ENCODE data around the gene TPRG1.
A peak's percentile ranks its signal among the peaks of the same experiment; 100 is the strongest.
"Not testable (repeated sequence)": the region's sequence is repeated elsewhere in the genome, so short reads cannot be mapped to it uniquely, and the experiment has no call there.

TPRG1 gene

DNA sequence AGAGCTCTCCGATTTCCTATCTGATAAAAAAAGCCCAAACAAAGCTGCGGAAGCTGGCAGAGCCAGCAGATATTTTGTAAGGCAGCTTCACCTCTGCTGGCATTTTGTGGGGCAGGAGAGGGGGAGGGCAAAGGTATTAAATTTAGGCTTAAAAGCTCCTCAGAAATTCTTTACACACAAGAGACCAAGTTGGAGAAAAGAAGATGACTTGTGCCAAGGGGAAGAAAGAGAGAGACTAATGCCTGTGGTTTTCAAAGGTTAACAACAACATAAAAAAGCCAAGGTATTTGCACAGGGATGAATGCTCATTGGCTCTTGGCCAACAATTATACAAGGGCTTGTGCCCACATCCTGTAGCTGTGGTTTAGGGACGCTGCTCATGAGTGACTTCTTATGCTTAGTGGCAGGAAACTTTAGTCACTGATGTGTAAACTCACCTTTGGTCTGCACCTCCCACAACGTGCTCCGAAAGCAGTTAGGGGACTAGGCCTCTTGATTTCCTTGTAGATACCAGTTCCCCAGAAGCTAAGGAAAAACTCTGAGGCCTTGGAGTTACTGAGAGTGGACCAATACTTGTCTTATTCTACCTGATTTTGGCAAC is 152.9 kb downstream of the TPRG1 start:
- Mint-ChIP-seq H3K27ac (peak overlapping the region; percentile 76), H3K27me3 (peaks cover 40% of the 10 kb centered on the region), H3K36me3 (peaks cover 11% of the 10 kb centered on the region), H3K9me3 (peaks cover 6% of the 10 kb centered on the region), H3K4me3 (peak overlapping the region; percentile 44), H3K4me1 (peaks cover 17% of the 10 kb centered on the region)
- ATAC-seq = peak; percentile 99

DNA sequence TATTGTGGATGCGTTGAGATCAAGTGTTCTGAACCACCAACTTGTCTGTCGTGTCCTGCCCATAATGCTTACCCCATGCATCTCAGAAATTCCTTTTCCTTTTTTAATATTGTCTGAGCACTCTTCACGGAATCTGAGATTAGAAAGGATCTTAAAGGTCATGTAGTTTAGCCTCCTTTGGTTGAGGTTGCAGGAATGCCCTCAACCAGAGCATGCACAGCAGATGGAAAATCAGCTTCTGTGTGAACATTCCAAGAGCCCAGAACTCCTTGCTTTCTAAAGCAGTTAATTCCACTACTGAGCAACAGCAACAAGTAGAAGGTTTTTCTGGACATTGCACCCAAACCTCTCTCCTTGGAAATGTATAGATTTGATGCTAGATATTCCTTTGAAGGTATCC is 153.7 kb downstream of the TPRG1 start:
- no peak overlapping the region for H3K4me3 Mint-ChIP-seq

DNA sequence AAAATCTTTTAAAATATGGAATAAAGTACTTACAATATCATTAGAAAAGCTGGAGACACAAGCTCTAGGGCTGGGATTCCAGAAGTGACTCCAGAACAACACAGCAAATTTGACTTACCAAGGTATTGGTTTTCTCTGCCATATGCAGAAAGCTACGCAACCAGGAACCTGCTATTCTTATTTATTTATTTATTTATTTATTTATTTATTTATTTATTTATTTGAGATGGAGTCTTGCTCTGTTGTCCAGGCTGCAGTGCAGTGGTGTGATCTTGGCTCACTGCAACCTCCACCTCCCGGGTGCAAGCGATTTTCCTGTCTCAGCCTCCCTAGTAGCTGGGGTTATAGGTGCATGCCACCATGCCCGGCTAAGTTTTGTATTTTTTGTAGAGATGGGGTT is 157.9 kb downstream of the TPRG1 start:
- H3K36me3 Mint-ChIP-seq, ATAC-seq, H3K4me3 Mint-ChIP-seq, H3K27ac Mint-ChIP-seq, H3K9me3 Mint-ChIP-seq: not testable (repeated sequence)
- peaks cover 11% of the 10 kb centered on the region for H3K4me1 Mint-ChIP-seq
- H3K27me3 Mint-ChIP-seq = peaks cover 45% of the 10 kb centered on the region

More for the DNA sequence above, 153.7 kb downstream of the TPRG1 start:
- Mint-ChIP-seq H3K27me3 (peaks cover 42% of the 10 kb centered on the region), H3K9me3 (peaks cover 6% of the 10 kb centered on the region), H3K36me3 (peaks cover 11% of the 10 kb centered on the region), H3K27ac (no peak overlapping the region), H3K4me1 (peaks cover 17% of the 10 kb centered on the region)
- no peak for ATAC-seq

DNA sequence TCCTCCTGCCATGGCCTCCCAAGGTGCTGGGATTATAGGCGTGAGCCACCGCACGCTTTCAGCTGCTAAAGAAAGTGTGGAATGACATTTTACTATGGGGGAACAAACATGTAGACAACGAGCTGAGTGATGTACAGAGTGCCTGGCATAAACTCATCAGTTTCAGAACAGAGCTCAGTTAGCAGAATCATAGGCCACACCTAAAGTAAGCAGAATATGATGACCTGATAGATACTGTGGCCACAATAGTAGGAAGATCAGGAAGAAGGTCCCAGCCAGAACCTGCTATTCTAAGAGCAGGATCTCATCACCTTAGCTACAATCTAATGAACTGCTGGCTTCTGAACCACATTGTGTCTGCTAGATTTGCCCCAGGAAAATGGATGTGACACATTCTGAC is 158.3 kb downstream of the TPRG1 start:
- no peak for ATAC-seq
- Mint-ChIP-seq H3K4me1 (peaks cover 7% of the 10 kb centered on the region), H3K4me3 (no peak overlapping the region), H3K9me3 (no peaks in the 10 kb centered on the region), H3K36me3 (no peaks in the 10 kb centered on the region), H3K27me3 (peaks cover 45% of the 10 kb centered on the region), H3K27ac (no peak overlapping the region)

DNA sequence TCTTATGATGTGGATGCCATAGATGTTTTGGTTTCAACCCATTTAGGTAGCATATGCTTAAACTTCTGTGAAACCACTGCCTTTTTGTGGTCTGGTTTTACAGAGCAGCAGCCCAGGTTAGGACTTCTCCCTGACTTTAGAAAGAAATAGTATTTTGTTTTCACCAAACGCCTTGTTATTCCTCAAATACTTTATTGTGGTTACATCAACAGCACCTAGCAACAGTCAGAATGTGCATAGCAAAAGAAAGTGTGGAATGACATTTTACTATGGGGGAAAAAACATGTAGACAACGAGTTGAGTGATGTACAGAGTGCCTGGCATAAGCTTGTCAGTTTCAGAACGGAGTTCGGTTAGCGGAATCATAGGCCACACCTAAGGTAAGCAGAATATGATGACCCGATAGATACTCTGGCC is 159.2 kb downstream of the TPRG1 start:
- no peak for ATAC-seq
- no peak overlapping the region for H3K27ac Mint-ChIP-seq
- H3K36me3 Mint-ChIP-seq = no peaks in the 10 kb centered on the region
- no peak overlapping the region for H3K4me3 Mint-ChIP-seq
- H3K9me3 Mint-ChIP-seq = no peaks in the 10 kb centered on the region
- no peaks in the 10 kb centered on the region for H3K4me1 Mint-ChIP-seq
- H3K27me3 Mint-ChIP-seq = peaks cover 45% of the 10 kb centered on the region

DNA sequence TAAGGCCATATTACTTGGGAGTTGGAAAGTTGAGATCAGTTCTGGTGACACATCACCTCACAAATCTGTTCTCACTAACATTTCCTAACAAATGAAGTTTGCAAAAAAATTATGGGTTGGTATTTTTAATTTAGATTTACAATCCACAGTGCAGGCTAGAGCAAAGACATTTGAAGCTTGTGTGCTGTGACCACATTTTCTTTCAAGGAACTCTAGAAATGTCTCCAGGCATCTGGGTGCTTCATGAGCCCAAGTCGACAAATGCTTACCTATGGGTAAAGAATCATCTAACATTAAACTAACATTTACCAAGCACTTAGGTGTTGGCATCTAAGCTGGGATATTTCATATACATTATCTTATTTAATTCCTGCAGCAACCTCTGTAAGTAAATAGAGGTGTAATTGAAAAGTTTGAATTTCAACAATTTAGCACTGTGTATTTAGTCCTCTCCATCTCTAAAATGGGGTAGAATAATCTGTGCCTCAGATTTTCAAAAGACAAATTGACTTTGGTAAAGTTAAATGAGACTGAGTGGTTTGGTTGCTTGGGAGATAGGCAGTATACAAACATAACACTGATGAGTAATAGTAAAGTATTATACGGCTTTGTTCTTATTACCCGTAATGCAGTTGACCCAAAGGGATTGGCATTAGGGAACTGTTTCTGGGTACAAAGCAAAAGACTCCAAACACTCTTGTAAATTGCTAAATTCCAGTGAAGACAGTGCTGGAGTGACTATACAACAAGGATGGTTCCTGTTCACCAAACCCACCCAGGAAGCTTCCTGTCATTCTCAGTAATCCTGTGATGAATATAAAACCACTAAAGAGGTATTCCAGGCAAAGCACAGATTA is 162.5 kb downstream of the TPRG1 start:
- ATAC-seq = no peak
- Mint-ChIP-seq H3K27me3 (peaks cover 46% of the 10 kb centered on the region), H3K9me3 (no peaks in the 10 kb centered on the region), H3K27ac (no peak overlapping the region), H3K36me3 (no peaks in the 10 kb centered on the region), H3K4me3 (no peak overlapping the region), H3K4me1 (no peaks in the 10 kb centered on the region)

DNA sequence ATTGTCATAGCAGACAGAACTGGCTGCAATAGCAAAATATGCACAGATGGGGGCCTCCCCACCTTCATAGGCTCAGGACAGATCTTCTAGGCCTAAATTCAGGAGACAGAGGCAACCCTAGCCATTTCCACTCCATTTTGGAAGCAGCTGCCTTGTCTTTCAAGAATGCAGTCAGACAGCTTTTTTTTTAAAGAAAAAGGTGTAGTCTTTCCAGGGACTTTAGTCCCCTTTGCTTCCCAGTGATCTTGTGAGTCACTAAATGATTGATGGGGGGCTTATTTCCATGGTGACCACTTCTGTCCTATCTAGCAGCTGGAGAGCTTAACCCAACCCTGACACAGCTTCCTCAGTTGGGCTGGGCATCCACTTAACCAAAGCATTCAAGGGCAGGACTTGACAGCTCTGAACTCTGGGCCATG is 165.9 kb downstream of the TPRG1 start:
- Mint-ChIP-seq H3K36me3 (no peaks in the 10 kb centered on the region), H3K27ac (no peak overlapping the region)

DNA sequence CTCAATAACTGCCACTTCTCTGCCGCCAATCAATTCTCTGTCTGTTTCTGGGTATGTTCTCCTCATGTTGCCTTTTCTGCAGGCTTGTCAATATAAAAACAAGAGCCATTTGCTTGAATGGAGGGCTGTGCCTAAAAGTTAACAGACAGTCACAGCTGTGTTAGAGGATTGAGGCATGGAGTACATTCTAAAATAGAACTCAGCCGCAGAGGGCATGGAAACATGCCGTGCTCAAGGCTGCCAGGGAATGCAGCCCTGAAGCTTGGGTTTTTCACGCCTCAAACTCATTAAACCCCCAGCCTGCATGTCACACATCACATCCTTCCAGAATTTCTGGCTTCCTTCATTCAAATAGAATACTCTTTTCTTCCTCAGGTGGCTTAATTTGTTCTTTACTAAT is 166.6 kb downstream of the TPRG1 start:
- Mint-ChIP-seq H3K4me3 (no peak overlapping the region), H3K27ac (no peak overlapping the region), H3K4me1 (no peaks in the 10 kb centered on the region), H3K27me3 (peaks cover 22% of the 10 kb centered on the region), H3K36me3 (no peaks in the 10 kb centered on the region), H3K9me3 (no peaks in the 10 kb centered on the region)
- ATAC-seq = no peak

More for the DNA sequence above, 165.9 kb downstream of the TPRG1 start:
- H3K4me3 Mint-ChIP-seq = no peak overlapping the region
- no peak for ATAC-seq
- no peaks in the 10 kb centered on the region for H3K9me3 Mint-ChIP-seq
- peaks cover 29% of the 10 kb centered on the region for H3K27me3 Mint-ChIP-seq
- no peaks in the 10 kb centered on the region for H3K4me1 Mint-ChIP-seq

DNA sequence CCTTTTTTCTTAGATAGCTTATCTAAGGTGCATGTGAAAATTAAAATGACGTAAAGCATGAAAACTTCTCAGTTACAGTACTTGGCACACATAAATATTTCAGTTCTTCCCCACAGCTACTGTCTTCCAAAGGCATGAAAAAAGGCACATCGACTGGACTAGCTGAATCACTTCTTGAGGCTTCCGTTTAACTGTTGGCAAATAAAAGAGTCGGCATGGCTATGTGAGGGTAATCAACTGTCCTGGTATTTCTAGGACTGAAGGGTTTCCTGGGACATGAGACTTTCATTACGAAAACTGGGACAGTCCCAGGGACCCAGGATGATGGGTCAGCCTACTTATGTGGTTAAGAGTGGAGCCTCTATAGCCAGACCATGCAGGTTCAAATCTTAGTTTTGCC is 168.2 kb downstream of the TPRG1 start:
- no peak overlapping the region for H3K4me3 Mint-ChIP-seq
- no peaks in the 10 kb centered on the region for H3K4me1 Mint-ChIP-seq
- H3K27me3 Mint-ChIP-seq = peaks cover 17% of the 10 kb centered on the region
- H3K9me3 Mint-ChIP-seq = no peaks in the 10 kb centered on the region
- no peak overlapping the region for H3K27ac Mint-ChIP-seq
- H3K36me3 Mint-ChIP-seq = no peaks in the 10 kb centered on the region
- ATAC-seq = no peak

DNA sequence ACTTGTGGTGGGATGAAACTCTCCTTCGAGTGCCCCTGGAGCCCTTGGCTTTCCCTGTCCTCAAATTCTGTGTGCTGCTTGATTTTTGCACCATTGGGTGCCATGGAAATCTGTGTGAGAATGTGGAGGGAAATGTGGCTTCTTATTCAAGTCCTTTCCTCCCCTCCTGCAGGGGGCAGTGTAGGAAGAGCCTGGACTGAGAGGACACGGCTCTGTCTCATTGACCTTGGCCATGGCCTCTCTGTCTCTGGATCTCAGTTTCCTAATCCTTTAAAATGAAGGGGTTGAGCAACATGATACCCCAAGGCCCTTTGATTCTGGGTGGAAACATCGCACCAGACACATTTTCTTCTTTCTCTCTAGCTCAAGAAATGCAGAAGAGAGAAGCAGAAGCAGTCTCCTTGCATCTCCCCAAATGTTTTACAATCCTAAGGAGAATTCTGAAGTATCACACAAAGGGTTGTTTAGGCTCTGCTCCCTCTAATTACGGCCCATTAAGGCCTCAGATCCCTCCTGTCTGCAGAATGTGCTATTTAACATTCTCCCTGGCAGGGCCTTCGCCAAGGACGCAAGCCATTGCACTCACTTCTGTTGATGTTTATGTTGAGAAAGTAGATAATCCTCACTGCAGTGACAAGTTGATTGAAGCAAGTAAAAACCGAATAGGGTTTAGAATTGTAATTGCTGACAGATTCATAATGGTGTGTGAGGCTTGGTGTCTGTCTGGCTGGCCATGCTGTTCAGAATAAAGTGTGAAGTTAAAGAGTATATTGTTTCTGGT is 169.1 kb downstream of the TPRG1 start:
- no peak for ATAC-seq
- Mint-ChIP-seq H3K4me3 (no peak overlapping the region), H3K36me3 (no peaks in the 10 kb centered on the region), H3K9me3 (no peaks in the 10 kb centered on the region), H3K4me1 (no peaks in the 10 kb centered on the region), H3K27me3 (peaks cover 17% of the 10 kb centered on the region), H3K27ac (no peak overlapping the region)

DNA sequence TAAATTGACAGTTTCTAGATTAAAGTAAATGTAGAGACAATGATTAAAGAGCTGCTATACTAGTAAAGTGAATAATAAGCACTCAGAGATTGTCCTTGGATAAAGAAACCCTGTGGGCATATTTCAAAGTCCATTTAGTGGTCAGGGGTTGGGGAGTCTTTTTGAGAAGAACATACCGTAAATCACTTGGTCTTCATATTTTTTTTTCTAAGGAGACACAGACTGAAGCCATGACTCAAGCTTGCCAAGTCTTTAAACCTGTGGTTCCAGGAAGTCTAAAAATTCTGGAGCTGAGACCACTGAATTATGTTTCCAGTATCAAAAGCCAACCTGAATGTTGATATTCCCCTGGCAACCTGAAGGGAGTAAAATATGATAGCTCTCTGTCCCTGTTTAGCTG is 171.0 kb downstream of the TPRG1 start:
- Mint-ChIP-seq H3K9me3 (no peaks in the 10 kb centered on the region), H3K27me3 (peaks cover 9% of the 10 kb centered on the region), H3K27ac (no peak overlapping the region), H3K4me1 (no peaks in the 10 kb centered on the region), H3K4me3 (no peak overlapping the region), H3K36me3 (no peaks in the 10 kb centered on the region)
- no peak for ATAC-seq

DNA sequence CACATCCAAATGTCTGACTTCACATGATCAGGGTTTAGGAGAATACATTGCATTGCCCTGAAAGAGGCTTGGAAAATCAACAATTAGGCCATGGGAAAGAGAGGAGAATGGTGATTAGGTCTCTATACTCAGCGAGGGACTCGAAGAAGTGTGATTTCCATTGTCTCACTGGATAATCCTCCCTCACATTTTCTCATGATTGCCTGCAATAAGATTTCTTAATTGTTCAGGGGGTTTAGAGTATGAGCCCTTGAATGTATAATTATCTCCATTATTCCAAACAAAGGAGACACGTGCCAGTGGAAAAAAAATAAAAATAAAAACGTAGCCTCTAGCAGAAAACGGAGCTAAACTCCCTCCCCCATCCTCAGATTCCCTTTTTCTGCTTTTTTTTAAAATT is 173.2 kb downstream of the TPRG1 start:
- Mint-ChIP-seq H3K27ac (no peak overlapping the region), H3K4me3 (no peak overlapping the region), H3K9me3 (no peaks in the 10 kb centered on the region), H3K4me1 (no peaks in the 10 kb centered on the region), H3K36me3 (no peaks in the 10 kb centered on the region), H3K27me3 (no peaks in the 10 kb centered on the region)
- no peak for ATAC-seq

DNA sequence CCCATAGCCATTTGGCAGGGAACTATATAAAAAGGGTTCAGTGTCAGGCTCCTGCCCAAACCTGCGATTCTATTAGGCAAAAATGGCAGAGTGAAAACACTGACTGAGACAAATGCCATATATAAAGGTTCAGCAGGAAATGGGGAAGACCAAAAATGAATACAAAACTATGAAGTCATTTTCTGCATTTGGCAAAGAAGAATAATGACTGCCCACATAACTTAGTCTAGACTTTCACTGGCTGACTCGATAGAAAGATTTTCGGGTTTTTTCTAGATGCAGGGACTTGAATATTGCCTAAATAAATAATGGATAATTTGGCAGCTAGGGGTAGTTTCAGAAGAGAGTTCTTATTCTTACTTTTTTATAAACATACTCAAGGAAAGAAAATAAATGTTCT is 178.0 kb downstream of the TPRG1 start:
- Mint-ChIP-seq H3K27ac (no peak overlapping the region), H3K4me1 (no peaks in the 10 kb centered on the region), H3K9me3 (no peaks in the 10 kb centered on the region), H3K36me3 (no peaks in the 10 kb centered on the region), H3K27me3 (no peaks in the 10 kb centered on the region), H3K4me3 (no peak overlapping the region)
- ATAC-seq = no peak

DNA sequence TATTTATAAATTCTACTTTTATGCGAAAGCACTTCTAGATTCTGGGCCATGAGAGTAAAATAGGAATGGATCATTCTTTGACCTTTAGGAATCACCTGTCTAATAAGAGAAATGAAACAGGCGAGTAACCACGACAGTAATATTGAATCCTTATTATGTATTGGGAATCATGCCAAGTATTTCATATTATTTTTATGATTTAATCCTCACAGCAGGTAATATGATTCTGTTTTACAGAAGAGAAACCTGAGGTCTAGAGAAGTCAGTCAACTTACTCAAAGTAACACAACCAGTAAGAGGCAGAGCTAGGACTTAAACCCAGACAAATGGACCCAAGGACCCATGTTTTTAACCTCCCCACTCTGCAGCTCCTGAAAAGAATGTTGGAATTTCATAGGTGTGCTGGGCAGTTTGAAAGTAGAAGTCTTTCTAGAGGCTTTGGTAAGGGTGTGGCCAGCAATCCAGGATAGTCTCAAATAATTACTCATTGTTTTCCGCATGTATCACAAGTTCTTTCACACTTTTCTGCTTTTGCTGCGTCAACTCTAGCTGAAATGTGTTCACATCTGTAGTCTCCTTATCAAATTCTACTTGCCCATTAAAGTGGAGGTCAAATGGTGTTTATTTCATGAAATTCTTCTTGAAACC is 181.7 kb downstream of the TPRG1 start:
- H3K9me3 Mint-ChIP-seq = no peaks in the 10 kb centered on the region
- ATAC-seq = no peak
- H3K4me1 Mint-ChIP-seq = no peaks in the 10 kb centered on the region
- H3K36me3 Mint-ChIP-seq = no peaks in the 10 kb centered on the region
- no peaks in the 10 kb centered on the region for H3K27me3 Mint-ChIP-seq
- H3K27ac Mint-ChIP-seq = no peak overlapping the region
- no peak overlapping the region for H3K4me3 Mint-ChIP-seq

All from stimulated activated memory B cell treated with anti-CD40 and anti-IgM and Interleukin-4, amounts not matched to agents 10 μg/mL and 1 μg/mL and 100 μg/mL, for 72 hours (primary cell).